Breast epithelium (tissue), 4 donors: ENCODE measurements around the gene BRSK1. TPM values are rescaled to one million over a fixed set of nuclear protein-coding genes. Genes with fewer than 3 reads are reported as not detected.

Experiments
- DNase-seq, 2 donors: peaks; one replicate each; pipeline ENCODE4 v3.0.0-alpha.2; 2019; ENCODE audit warnings: low spot score in 2 of 2
- H3K27ac ChIP-seq, 2 donors: fragments of 200-600 bp; sonication (generic) in 1 of 2; one replicate each; pipeline ENCODE4 v1.5.1; 2016 to 2019; ENCODE audit warnings: mild to moderate bottlenecking in 1 of 2
- H3K27me3 ChIP-seq, 2 donors: fragments of 200-600 bp; sonication (generic) in 1 of 2; one replicate each; pipeline versions ENCODE4 v1.5.1 to v1.6.0; 2017 to 2019; ENCODE audit warnings: control low read depth in 1 of 2, mild to moderate bottlenecking in 1 of 2
- H3K36me3 ChIP-seq: fragments of 200-600 bp; one replicate; pipeline ENCODE4 v1.5.1; 2019
- H3K4me1 ChIP-seq, 2 donors: fragments of 200-600 bp; sonication (generic); one replicate each; pipeline ENCODE4 v1.5.1; 2016 to 2019; ENCODE audit warnings: control low read depth in 1 of 2
- H3K4me3 ChIP-seq, 3 donors: fragments of 200-600 bp; sonication (generic); 1 replicate in 2 of 3; 2 replicates in 1 of 3; pipeline ENCODE4 v1.5.1; 2016 to 2019; ENCODE audit warnings: mild to moderate bottlenecking in 3 of 3, moderate library complexity in 2 of 3
- H3K9me3 ChIP-seq, 2 donors: fragments of 200-600 bp; sonication (generic) in 1 of 2; one replicate each; pipeline ENCODE4 v1.5.1; 2016 to 2019; ENCODE audit warnings: control low read depth in 1 of 2
- POLR2A ChIP-seq: fragments of 450-650 bp; IDR thresholded peaks from one replicate; pipeline ENCODE4 v1.6.1; 2016; ENCODE audit warnings: antibody characterized with exemption, mild to moderate bottlenecking, moderate library complexity
- POLR2AphosphoS5 ChIP-seq, 3 donors: sonication (generic); formaldehyde crosslinking; IDR thresholded peaks; one replicate each; pipeline ENCODE4 v1.6.1; 2017; ENCODE audit warnings: antibody characterized with exemption in 3 of 3
- intact Hi-C: fragments of 100-400 bp; cut with DNase I; formaldehyde crosslinking; loops from one replicate; pipeline ENCODE4 v1.15.1; 2023; ENCODE audit warnings: low total_unique reads
- total RNA-seq, 3 donors: library from RNA; depleted of rRNA; stranded (reverse); fragments of >200 nt; gene quantifications; one replicate each; pipeline ENCODE4 v1.1.0, GENCODE V29; 2016
- TF ChIP-seq, protein P1 (sequence below), 3 donors: fragments of 450-650 bp; IDR thresholded peaks; one replicate each; pipeline ENCODE4 v1.5.1; 2016 to 2017; ENCODE audit warnings: antibody characterized with exemption in 3 of 3, mild to moderate bottlenecking in 3 of 3, moderate library complexity in 3 of 3

BRSK1 gene
- total RNA-seq = 1 to 10 TPM in 2 of 3 donors, not detected in 1; 2.5 to 4.6 TPM

DNA sequence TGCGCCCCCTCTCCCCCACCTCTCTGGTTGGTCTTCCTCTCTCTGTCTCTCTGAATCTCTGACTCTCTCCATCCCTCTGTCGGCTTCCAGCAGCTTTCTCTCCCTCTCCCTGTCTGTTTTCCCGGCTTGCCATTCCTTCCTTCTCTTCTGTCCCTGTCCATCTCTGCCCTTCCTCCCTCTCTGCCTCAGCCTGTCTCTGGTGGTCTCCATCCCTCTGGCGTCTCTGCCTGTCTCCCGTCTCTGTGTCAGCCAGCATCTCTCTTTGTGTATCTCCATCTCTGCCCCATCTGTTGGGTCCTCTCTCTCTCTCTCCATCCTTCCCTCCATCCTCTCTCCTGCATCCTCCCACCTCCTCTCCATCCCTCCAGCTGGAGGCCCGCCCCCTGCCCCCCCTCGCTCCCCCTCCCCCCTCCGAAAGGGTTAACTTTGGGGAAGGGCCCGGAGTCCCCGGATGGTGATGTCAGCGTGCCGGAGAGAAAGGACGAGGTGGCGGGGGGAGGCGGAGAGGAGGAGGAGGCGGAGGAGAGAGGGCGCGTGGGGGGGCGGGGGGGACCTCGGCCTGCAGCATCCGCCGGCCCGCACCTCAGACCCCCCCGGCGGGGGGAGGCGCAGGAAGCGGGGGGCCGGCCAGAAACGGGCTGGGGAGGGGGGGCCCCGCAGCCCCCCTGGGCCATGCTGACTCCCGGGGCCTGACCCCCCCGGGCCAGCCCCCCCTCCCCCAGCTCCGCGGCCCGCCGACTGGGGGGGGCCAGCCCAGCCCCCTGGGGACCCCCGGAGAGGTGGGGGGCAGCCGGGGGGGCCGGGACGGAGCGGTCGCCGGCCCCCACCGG is at the start of gene BRSK1:
Gene BRSK1 (plus strand): TSS at position 450 of the 830 bp plus-strand sequence. CDS start 446 bp downstream, outside the sequence.
- H3K27me3 ChIP-seq = no peaks in the 10 kb centered on the region
- no peaks in the 10 kb centered on the region for H3K4me1 ChIP-seq
- H3K36me3 ChIP-seq = no peaks in the 10 kb centered on the region
- intact Hi-C loops = no loop called here
- TF ChIP-seq, protein P1, sequence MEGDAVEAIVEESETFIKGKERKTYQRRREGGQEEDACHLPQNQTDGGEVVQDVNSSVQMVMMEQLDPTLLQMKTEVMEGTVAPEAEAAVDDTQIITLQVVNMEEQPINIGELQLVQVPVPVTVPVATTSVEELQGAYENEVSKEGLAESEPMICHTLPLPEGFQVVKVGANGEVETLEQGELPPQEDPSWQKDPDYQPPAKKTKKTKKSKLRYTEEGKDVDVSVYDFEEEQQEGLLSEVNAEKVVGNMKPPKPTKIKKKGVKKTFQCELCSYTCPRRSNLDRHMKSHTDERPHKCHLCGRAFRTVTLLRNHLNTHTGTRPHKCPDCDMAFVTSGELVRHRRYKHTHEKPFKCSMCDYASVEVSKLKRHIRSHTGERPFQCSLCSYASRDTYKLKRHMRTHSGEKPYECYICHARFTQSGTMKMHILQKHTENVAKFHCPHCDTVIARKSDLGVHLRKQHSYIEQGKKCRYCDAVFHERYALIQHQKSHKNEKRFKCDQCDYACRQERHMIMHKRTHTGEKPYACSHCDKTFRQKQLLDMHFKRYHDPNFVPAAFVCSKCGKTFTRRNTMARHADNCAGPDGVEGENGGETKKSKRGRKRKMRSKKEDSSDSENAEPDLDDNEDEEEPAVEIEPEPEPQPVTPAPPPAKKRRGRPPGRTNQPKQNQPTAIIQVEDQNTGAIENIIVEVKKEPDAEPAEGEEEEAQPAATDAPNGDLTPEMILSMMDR (IDR thresholded peaks at IDR 0.05) = no peak
- no peak for TF ChIP-seq POLR2AphosphoS5 (IDR thresholded peaks at IDR 0.05)
- TF ChIP-seq POLR2A = no peak
- H3K27ac ChIP-seq = peak within 1 kb of the TSS; percentile 81 to 94
- H3K4me3 ChIP-seq = peak within 1 kb of the TSS; percentile 27 to 86 (median 64)
- DNase-seq = no peak
- H3K9me3 ChIP-seq = no peaks in the 10 kb centered on the region

DNA sequence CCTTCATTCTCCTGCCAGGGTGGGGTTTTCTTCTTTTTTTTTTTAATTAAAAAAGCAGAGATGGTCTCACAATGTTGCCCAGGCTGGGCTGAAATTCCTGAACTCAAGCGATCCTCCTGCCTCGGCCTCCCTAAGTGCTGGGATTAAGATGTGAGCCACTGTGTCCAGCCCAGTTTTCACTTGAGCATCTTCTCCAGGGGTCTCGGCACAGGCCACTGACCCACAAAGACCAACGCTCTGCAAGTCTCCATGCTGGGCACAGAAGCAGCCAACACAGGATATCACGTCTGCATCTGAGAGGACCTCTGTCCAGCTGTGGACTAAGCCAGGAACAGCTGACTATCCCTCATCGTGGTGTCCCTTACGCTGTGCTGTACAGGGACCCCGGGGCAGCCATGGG is 45.8 kb upstream of the BRSK1 start:
- peaks cover 8% of the 10 kb centered on the region for H3K36me3 ChIP-seq
- no peak for DNase-seq
- TF ChIP-seq, protein P1 (IDR thresholded peaks at IDR 0.05) = no peak
- TF ChIP-seq POLR2A (no peak), POLR2AphosphoS5 (IDR thresholded peaks at IDR 0.05) (no peak)
- H3K4me1 ChIP-seq = no peaks in the 10 kb centered on the region
- no peaks in the 10 kb centered on the region for H3K27me3 ChIP-seq
- no peak overlapping the region for H3K27ac ChIP-seq
- H3K9me3 ChIP-seq = no peaks in the 10 kb centered on the region
- no peak overlapping the region for H3K4me3 ChIP-seq
- intact Hi-C loops = no loop called here

DNA sequence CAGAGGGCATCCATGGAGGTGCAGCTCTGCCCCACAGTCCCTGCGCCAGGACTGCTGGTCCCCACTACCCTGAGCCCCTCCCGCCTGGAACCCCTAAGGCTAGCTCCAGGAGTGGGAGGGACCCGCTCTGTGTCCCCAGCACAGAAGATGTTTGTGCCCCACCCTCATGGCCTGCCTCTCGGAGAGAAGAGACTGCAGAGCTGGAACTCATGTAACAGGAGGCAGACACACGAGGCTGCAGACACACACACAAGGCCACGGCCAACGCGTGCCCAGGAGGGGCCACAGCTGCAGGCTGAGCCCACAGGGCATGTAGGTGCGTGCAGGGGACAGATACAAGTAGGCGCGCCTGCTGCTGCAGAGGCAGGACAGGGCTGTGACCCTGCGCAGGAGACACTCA is 44.8 kb upstream of the BRSK1 start:
- Histone ChIP-seq H3K27ac (no peak overlapping the region), H3K36me3 (peaks cover 8% of the 10 kb centered on the region), H3K4me3 (no peak overlapping the region), H3K27me3 (no peaks in the 10 kb centered on the region), H3K9me3 (no peaks in the 10 kb centered on the region), H3K4me1 (no peaks in the 10 kb centered on the region)
- intact Hi-C loops = no loop called here
- no peak for DNase-seq
- no peak for TF ChIP-seq POLR2AphosphoS5 (IDR thresholded peaks at IDR 0.05)
- no peak for TF ChIP-seq POLR2A
- TF ChIP-seq, protein P1 (IDR thresholded peaks at IDR 0.05) = no peak

DNA sequence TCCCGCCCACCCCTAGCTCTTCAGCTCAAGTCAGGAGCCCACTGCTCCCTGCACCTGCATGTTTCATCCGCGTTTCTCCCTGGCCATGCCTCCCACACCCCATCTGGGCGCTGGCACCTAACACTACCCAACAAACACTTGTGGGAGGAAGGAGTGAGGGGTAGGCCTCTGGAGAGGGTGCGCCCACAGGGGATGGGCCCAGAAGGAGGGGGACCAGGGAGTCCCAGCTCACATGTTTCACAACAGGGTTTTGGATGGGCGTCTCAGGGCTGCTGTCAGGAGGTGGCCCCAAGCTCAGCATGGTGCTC is 43.1 kb upstream of the BRSK1 start:
- Histone ChIP-seq H3K4me1 (no peaks in the 10 kb centered on the region), H3K27me3 (no peaks in the 10 kb centered on the region), H3K27ac (no peak overlapping the region), H3K4me3 (no peak overlapping the region), H3K36me3 (peaks cover 16% of the 10 kb centered on the region), H3K9me3 (no peaks in the 10 kb centered on the region)
- TF ChIP-seq, protein P1 (IDR thresholded peaks at IDR 0.05) = no peak
- TF ChIP-seq POLR2AphosphoS5 (IDR thresholded peaks at IDR 0.05) (no peak), POLR2A (no peak)
- intact Hi-C loops = loop anchor here (5.0 kb wide), 1 partner anchor 93 kb away; the partner anchor contains the start of gene TNNT1
- no peak for DNase-seq

DNA sequence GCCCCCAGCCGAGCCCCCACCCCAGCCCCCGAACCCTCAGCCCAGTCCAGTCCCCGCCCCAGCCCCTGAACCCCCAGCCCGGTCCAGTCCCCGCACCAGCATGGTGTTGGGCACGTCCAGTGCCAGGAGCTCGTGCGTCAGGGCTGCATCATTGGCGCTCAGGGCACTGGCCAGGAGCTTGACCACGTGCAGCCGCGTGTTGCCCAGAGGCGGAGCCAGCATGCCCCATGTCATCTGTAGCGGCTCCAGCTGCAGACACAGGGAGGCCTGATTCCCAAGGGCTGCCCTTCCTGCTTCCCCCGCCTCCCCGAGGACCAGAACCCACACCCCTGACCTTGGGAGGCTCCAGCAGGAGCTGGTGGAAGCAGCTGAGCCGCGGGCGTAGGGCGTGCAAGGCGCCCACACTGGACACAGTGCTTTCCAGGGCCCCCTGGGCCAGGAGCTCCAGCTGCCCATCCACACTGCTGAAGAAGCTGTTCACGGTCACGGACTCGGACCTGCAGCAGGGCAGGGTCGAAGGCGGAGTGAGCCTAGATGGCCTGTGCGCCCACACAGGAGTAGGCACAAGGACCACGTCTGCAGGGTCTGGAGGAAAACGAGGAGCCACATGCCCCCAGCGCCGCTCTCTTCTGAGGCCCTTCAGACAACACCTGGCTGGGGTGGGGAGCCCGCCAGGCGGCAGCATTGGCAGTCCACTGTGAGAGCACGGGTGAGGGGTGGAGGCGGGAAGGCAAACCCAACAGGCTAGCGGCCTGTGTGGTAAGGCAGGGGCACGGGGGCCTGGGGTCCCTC is 42.5 kb upstream of the BRSK1 start:
- Histone ChIP-seq H3K4me3 (no peak overlapping the region), H3K27ac (no peak overlapping the region), H3K9me3 (no peaks in the 10 kb centered on the region), H3K4me1 (no peaks in the 10 kb centered on the region), H3K27me3 (no peaks in the 10 kb centered on the region), H3K36me3 (peaks cover 16% of the 10 kb centered on the region)
- intact Hi-C loops = loop anchor here (5.0 kb wide), 1 partner anchor 94 kb away; the partner anchor contains the start of gene TNNT1
- no peak for TF ChIP-seq POLR2AphosphoS5 (IDR thresholded peaks at IDR 0.05)
- TF ChIP-seq POLR2A = no peak
- TF ChIP-seq, protein P1 (IDR thresholded peaks at IDR 0.05) = no peak
- no peak for DNase-seq
